Endothelial cell of umbilical vein (primary cell): ENCODE results near the gene TREH. TPM values are rescaled to one million over a fixed set of nuclear protein-coding genes. Genes with fewer than 3 reads are reported as not detected.

ENCODE experiments used
- BruUV-seq: library from RNA; stranded (reverse); fragments of 400-500 nt; replicated peaks from 2 replicates; lab custom pipeline; 2021; lab: Mats Ljungman, UMichigan
- CTCF ChIA-PET: fragments of 300-600, 350-600 bp; sonication (Branson Sonifier 250); formaldehyde crosslinking; loops from one replicate; lab custom pipeline; 2021; ENCODE audit warnings: antibody characterized with exemption, inconsistent platforms; lab: Charles Lee
- POLR2A ChIA-PET: fragments of 300-600, 350-600 bp; sonication (Branson Sonifier 250); formaldehyde crosslinking; loops from one replicate; lab custom pipeline; 2021; ENCODE audit warnings: antibody characterized with exemption, inconsistent platforms; lab: Charles Lee
- DNase-seq: peaks from one replicate; pipeline ENCODE4 v3.0.0-alpha.2; 2011; ENCODE audit warnings: low read depth, low spot score
- FAIRE-seq: peaks from 2 replicates; lab custom pipeline; 2011; peaks lifted over from hg19 to GRCh38; lab: Jason Lieb, UNC
- H2AFZ ChIP-seq: 2 replicates; pipeline ENCODE4 v1.6.0; 2012; ENCODE audit warnings: low read depth, low read length, control low read depth, inconsistent platforms
- H3K27ac ChIP-seq: 2 replicates; pipeline ENCODE4 v1.5.1; 2011; ENCODE audit warnings: low read depth, mild to moderate bottlenecking, control low read depth, low read length, moderate library complexity; ENCODE audit not compliant: insufficient read depth
- H3K27me3 ChIP-seq, 2 experiments: 2 replicates each; pipeline versions ENCODE4 v1.6.0 to v1.6.1; 2011; ENCODE audit warnings: low read length in 2 of 2, mixed read lengths in 1 of 2; ENCODE audit not compliant: control insufficient read depth in 2 of 2, insufficient read depth in 2 of 2
- H3K36me3 ChIP-seq, 2 experiments: 2 replicates in 1 of 2; 3 replicates in 1 of 2; pipeline ENCODE4 v1.5.1; 2011; ENCODE audit warnings: low read length in 2 of 2, mild to moderate bottlenecking in 1 of 2, moderate library complexity in 1 of 2; ENCODE audit not compliant: control insufficient read depth in 2 of 2, insufficient read depth in 2 of 2; ENCODE audit errors: extremely low read depth in 1 of 2
- H3K4me1 ChIP-seq: 3 replicates; pipeline ENCODE4 v1.5.1; 2011; ENCODE audit warnings: mild to moderate bottlenecking, low read length; ENCODE audit not compliant: control insufficient read depth, insufficient read depth; ENCODE audit errors: extremely low read depth
- H3K4me2 ChIP-seq: 2 replicates; pipeline ENCODE4 v1.6.1; 2011; ENCODE audit warnings: low read length, control low read depth, mixed read lengths; ENCODE audit not compliant: insufficient read depth
- H3K4me3 ChIP-seq, 3 experiments: fragments of 200-600 bp in 1 of 3; sonication (generic), shearing (Covaris generic) in 1 of 3; replicated peaks in 1 of 3; 2 replicates each; pipeline ENCODE4 v1.5.1; 2011 to 2016; ENCODE audit warnings: control low read depth in 3 of 3, low read length in 3 of 3, mild to moderate bottlenecking in 2 of 3, inconsistent platforms in 1 of 3, low read depth in 1 of 3, moderate library complexity in 1 of 3; ENCODE audit not compliant: insufficient read depth in 1 of 3
- H3K79me2 ChIP-seq: 2 replicates; pipeline ENCODE4 v1.6.0; 2012; ENCODE audit warnings: low read length, inconsistent platforms; ENCODE audit not compliant: control insufficient read depth, insufficient read depth
- H3K9ac ChIP-seq: replicated peaks from 2 replicates; pipeline ENCODE3; 2011; ENCODE audit warnings: low read length, control low read depth; ENCODE audit not compliant: insufficient read depth; ENCODE audit errors: extremely low read depth
- H3K9me1 ChIP-seq: replicated peaks from 3 replicates; pipeline ENCODE4 v1.6.0; 2011; ENCODE audit warnings: mild to moderate bottlenecking, low read length; ENCODE audit not compliant: control insufficient read depth, insufficient read depth; ENCODE audit errors: extremely low read depth
- H3K9me3 ChIP-seq: replicated peaks from 2 replicates; pipeline ENCODE4 v1.5.1; 2012; ENCODE audit warnings: low read length, inconsistent platforms; ENCODE audit not compliant: control insufficient read depth, insufficient read depth
- H4K20me1 ChIP-seq: replicated peaks from 2 replicates; pipeline ENCODE3; 2011; ENCODE audit warnings: mild to moderate bottlenecking, low read length; ENCODE audit not compliant: control insufficient read depth, insufficient read depth; ENCODE audit errors: extremely low read depth
- EZH2 ChIP-seq: IDR thresholded peaks from 2 replicates; pipeline ENCODE4 v1.6.1; 2012; ENCODE audit warnings: borderline replicate concordance, low read depth, mild to moderate bottlenecking, moderate library complexity, low read length, inconsistent platforms; ENCODE audit not compliant: severe bottlenecking
- FOS ChIP-seq: IDR thresholded peaks from 2 replicates; pipeline ENCODE4 v1.6.1; 2011; ENCODE audit warnings: mild to moderate bottlenecking, low read length, moderate library complexity, borderline replicate concordance; ENCODE audit not compliant: insufficient read depth
- GATA2 ChIP-seq: IDR thresholded peaks from 2 replicates; pipeline ENCODE4 v1.7.0; 2011; ENCODE audit warnings: low read depth, mild to moderate bottlenecking, moderate library complexity, mixed read lengths, low read length; ENCODE audit not compliant: insufficient read length, insufficient read depth
- JUN ChIP-seq: IDR thresholded peaks from 2 replicates; pipeline ENCODE4 v1.6.1; 2011; ENCODE audit warnings: borderline replicate concordance, low read depth; ENCODE audit not compliant: insufficient read length, insufficient read depth
- MYC ChIP-seq: IDR thresholded peaks from one replicate; pipeline ENCODE4 v1.6.1; 2011; ENCODE audit warnings: mild to moderate bottlenecking, low read depth, low read length
- POLR2A ChIP-seq: IDR thresholded peaks from 2 replicates; pipeline ENCODE4 v1.6.1; 2012; ENCODE audit warnings: low read depth, mild to moderate bottlenecking, control low read depth, low read length
- POLR2AphosphoS5 ChIP-seq: IDR thresholded peaks from 2 replicates; pipeline ENCODE4 v1.6.1; 2012; ENCODE audit warnings: low read depth, mild to moderate bottlenecking, control low read depth, low read length, moderate library complexity; ENCODE audit not compliant: insufficient read depth
- dilution Hi-C: fragments of 300-500 bp; cut with MboI; formaldehyde crosslinking; loops from one replicate; pipeline ENCODE4 v1.15.0; 2019; ENCODE audit warnings: low sequenced_read_pairs; ENCODE audit not compliant: extremely low pct_ligation_motif_present
- intact Hi-C: fragments of 100-400 bp; cut with micrococcal nuclease; formaldehyde crosslinking; loops from one replicate; pipeline ENCODE4 v1.10.0; 2022
- polyA plus RNA-seq, 4 experiments: library from polyadenylated mRNA; depleted of rRNA in 3 of 4; stranded (reverse) in 3 of 4; unstranded in 1 of 4; fragments of >200 nt; gene quantifications; 2 replicates each; pipeline versions ENCODE4 v1.2.1 to v1.2.3, GENCODE V29; 2011 to 2012; ENCODE audit warnings: missing spikeins in 1 of 4
- total RNA-seq: library from RNA; stranded (reverse); gene quantifications from 2 replicates; pipeline ENCODE4 v1.2.3, GENCODE V29; 2021
- TF ChIP-seq, protein P1 (sequence below), 2 donors: IDR thresholded peaks; 1 replicate in 1 of 2; 2 replicates in 1 of 2; pipeline ENCODE4 v1.5.1; 2011; ENCODE audit warnings: low read length in 2 of 2, mild to moderate bottlenecking in 2 of 2, moderate library complexity in 2 of 2, control low read depth in 1 of 2, inconsistent platforms in 1 of 2, low read depth in 1 of 2; ENCODE audit not compliant: insufficient read depth in 1 of 2; ENCODE audit errors: extremely low read depth in 1 of 2
- TF ChIP-seq, protein P2 (sequence below): IDR thresholded peaks from 2 replicates; pipeline ENCODE4 v1.6.1; 2011; ENCODE audit not compliant: insufficient read depth, insufficient read length

Gene TREH
- total and polyA plus RNA-seq, 2 donors (not counting 3 experiments of a cell fraction or from before 2014, with no cell fraction given), result not detected

DNA sequence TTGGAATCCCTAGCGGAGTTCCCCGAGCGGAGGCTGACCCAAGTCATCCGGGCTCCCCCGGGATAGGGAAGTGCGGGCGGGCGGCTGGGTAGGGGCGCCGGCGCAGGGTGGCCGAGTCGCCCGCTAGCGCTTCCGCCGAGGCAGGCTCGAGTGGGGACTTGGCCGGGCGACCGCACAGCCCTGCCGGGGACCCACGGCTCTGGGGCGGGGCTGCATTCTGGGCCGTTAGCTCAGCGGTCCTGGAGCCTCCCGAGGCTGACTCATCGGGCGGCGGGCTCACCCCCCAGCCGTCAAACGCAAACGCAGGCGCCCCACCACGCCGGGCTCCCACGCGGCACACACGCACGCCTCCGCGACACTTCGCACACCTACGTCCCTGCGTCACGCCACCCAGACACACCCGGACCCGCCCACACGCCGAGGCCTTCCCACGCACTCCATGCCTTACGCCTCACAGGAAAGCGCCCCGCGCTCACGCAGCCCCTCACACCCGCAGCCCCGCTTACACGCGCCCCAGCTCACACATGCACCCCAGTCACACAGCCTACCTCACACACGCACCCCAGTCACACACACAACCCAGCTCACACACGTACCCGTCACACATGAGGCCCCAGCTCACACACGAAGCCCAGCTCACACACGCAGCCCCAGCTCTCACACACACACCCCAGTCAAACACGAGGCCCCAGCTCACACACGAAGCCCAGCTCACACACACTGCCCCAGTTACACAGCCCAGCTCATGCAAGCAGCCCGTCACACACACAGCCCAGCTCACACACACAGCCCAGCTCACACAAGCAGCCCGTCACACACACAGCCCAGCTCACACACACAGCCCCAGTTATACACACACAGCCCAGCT, 70.9 kb downstream of the TREH start:
- H3K4me2 ChIP-seq, result peak overlapping the region; percentile 86
- peak overlapping the region; percentile 68 to 76 (median 71) for H3K4me3 ChIP-seq
- peaks cover 45% of the 10 kb centered on the region for H3K4me1 ChIP-seq
- no peaks in the 10 kb centered on the region for H3K27me3 ChIP-seq
- peaks cover 36% of the 10 kb centered on the region for H3K79me2 ChIP-seq
- no peaks in the 10 kb centered on the region for H3K9me3 ChIP-seq
- peak; percentile 65 for DNase-seq
- no peaks in the 10 kb centered on the region for H3K9me1 ChIP-seq
- H3K27ac ChIP-seq, result peak overlapping the region; percentile 80
- dilution Hi-C loops (no loop called here), intact Hi-C loops (loop anchor here (2.0 kb wide), 1 partner anchor 28 kb away; no protein-coding TSS in a partner anchor)
- H3K36me3 ChIP-seq, result peaks cover 0 to under 1% of the 10 kb centered on the region in 2 experiments
- no peaks in the 10 kb centered on the region for H4K20me1 ChIP-seq
- TF ChIP-seq POLR2A (peak; percentile 15), POLR2AphosphoS5 (peak; percentile 87), MYC (no peak), GATA2 (no peak), EZH2 (no peak), FOS (peak; percentile 78), JUN (no peak)
- TF ChIP-seq, protein P1, sequence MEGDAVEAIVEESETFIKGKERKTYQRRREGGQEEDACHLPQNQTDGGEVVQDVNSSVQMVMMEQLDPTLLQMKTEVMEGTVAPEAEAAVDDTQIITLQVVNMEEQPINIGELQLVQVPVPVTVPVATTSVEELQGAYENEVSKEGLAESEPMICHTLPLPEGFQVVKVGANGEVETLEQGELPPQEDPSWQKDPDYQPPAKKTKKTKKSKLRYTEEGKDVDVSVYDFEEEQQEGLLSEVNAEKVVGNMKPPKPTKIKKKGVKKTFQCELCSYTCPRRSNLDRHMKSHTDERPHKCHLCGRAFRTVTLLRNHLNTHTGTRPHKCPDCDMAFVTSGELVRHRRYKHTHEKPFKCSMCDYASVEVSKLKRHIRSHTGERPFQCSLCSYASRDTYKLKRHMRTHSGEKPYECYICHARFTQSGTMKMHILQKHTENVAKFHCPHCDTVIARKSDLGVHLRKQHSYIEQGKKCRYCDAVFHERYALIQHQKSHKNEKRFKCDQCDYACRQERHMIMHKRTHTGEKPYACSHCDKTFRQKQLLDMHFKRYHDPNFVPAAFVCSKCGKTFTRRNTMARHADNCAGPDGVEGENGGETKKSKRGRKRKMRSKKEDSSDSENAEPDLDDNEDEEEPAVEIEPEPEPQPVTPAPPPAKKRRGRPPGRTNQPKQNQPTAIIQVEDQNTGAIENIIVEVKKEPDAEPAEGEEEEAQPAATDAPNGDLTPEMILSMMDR (IDR thresholded peaks at IDR 0.05; ENCODE audit: extremely low read depth in 1 of 2, insufficient read depth in 1 of 2, low read depth in 1 of 2, low read length in 2 of 2), result no peak
- TF ChIP-seq, protein P2, sequence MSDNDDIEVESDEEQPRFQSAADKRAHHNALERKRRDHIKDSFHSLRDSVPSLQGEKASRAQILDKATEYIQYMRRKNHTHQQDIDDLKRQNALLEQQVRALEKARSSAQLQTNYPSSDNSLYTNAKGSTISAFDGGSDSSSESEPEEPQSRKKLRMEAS, result peak; percentile 50
- peak; percentile 74 for FAIRE-seq
- BruUV-seq, result TSS peak; percentile 1
- ChIA-PET POLR2A (interaction anchor here (0.5 to 4.1 kb wide), 4 partner anchors 9 to 73 kb away, joined by 3 to 29 read pairs (median 10); no protein-coding TSS in a partner anchor), CTCF (interaction anchor here (1.0 to 9.3 kb wide), 9 partner anchors 8 to 50 kb away, joined by 3 to 138 read pairs (median 7); no protein-coding TSS in a partner anchor)
- no peak overlapping the region for H2AFZ ChIP-seq
- peak overlapping the region; percentile 89 for H3K9ac ChIP-seq
